ENCODE results near the gene TJP3.
A peak's percentile ranks its signal among the peaks of the same experiment; 100 is the strongest.

TJP3 gene

GRCh38 chr19:3712663-3713611 lies 4.8 kb downstream of the TJP3 start:
- POLR2A ChIA-PET (ENCODE audit: low non-redundant PET): interaction anchor here (0.7 kb wide), 1 partner anchor 44 kb away, joined by 5 read pairs; no protein-coding TSS in a partner anchor
- CTCF ChIA-PET: interaction anchor here (1.0 kb wide), 1 partner anchor 110 kb away, joined by 4 read pairs; no protein-coding TSS in a partner anchor
- DNase-seq (ENCODE audit: low spot score): no peak
- H3K27ac ChIP-seq: peak overlapping the region; percentile 52
- no peak for TF ChIP-seq CTCF (conservative IDR thresholded peaks at IDR 0.05; ENCODE audit: low read depth)

DNA sequence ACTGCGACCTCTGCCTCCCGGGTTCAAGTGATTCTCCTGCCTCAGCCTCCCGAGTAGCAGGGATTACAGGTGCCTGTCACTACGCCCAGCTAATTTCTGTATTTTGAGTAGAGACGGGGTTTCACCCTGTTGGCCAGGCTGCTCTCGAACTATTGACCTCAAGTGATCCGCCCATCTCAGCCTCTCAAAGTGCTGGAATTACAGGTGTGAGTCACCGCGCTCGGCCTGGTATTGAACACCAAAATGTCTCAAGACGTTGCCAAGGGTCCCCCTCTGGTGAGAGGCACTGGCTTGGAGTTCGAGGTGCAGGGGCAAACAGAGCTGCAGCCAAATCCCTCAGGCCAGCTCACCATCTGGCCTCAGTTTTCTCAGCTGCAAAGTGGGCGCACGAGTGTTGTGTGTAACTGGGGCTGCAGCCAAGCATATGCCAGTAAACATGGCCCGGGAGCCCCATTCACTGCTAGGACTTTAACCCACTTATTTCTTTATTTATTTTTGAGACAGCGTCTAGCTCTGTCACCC lies 8.0 kb downstream of the TJP3 start:
- POLR2A ChIA-PET (ENCODE audit: low non-redundant PET): no interaction called here

GRCh38 chr19:3719868-3720267 lies 11.7 kb downstream of the TJP3 start:
- no peak for TF ChIP-seq CTCF (conservative IDR thresholded peaks at IDR 0.05; ENCODE audit: low read depth)
- CTCF ChIA-PET: interaction anchor here (0.6 to 0.9 kb wide), 2 partner anchors 9 to 71 kb away, joined by 3 read pairs; no protein-coding TSS in a partner anchor
- no peak overlapping the region for H3K27ac ChIP-seq
- no peak for DNase-seq (ENCODE audit: low spot score)
- POLR2A ChIA-PET (ENCODE audit: low non-redundant PET): no interaction called here

More for the DNA sequence above, 8.0 kb downstream of the TJP3 start:
- CTCF ChIA-PET: interaction anchor here (0.7 kb wide), 1 partner anchor 97 kb away, joined by 3 read pairs; no protein-coding TSS in a partner anchor
- no peak for DNase-seq (ENCODE audit: low spot score)
- TF ChIP-seq CTCF (conservative IDR thresholded peaks at IDR 0.05; ENCODE audit: low read depth): no peak
- H3K27ac ChIP-seq: no peak overlapping the region

- TF ChIP-seq CTCF (conservative IDR thresholded peaks at IDR 0.05; ENCODE audit: low read depth): no peak
- CTCF ChIA-PET: interaction anchor here (0.9 kb wide), 1 partner anchor 10 kb away, joined by 3 read pairs; no protein-coding TSS in a partner anchor
- POLR2A ChIA-PET (ENCODE audit: low non-redundant PET): no interaction called here
- no peak overlapping the region for H3K27ac ChIP-seq
- no peak for DNase-seq (ENCODE audit: low spot score)
These were observed 12.2 kb downstream of the TJP3 start for GRCh38 chr19:3720349-3720917.

DNA sequence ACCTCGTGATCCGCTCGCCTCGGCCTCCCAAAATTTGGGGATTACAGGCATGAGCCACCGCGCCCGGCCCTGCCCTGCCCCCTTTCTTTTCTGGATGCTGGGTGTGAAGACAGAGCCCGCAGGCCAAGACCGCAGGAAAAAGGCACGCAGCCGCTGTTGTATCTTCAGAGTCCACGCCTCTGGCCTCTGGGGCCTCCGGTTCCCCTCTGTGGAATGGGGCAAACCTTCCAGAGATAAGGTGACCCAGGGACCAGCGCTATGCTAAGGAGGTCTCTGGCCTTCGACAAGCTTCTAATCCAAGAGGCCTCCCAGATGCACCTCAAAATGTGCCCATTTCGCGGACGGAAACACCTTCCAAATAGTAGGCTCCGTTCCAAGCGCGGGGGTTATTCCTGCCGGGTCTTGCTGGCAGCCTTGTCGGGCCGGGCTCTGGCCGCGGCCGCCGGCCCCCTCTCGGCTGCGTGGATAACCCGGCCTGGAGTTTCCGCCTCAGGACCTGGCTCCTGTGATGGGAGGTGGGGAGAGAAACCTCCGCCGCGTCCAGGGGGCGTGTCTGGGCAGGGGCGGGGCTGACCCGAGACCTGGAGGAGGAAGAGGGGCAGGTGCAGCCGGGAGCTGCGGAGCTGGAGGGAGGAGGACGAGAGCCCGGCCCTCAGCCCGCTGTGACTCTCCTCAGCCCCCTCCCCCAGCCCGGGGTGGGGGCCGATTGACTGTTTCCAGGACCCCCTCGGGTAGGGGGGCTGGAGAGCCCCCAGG lies 13.1 kb downstream of the TJP3 start:
- ChIA-PET POLR2A (ENCODE audit: low non-redundant PET) (no interaction called here), CTCF (interaction anchor here (0.6 to 1.0 kb wide), 4 partner anchors 18 to 321 kb away, joined by 3 to 6 read pairs (median 4); no protein-coding TSS in a partner anchor)
- peak; percentile 82 for DNase-seq (ENCODE audit: low spot score)
- no peak for TF ChIP-seq CTCF (conservative IDR thresholded peaks at IDR 0.05; ENCODE audit: low read depth)
- H3K27ac ChIP-seq: no peak overlapping the region
